IMR-90 (cell line): ENCODE measurements around the gene C1orf105. TPM values are rescaled to one million over a fixed set of nuclear protein-coding genes. Genes with fewer than 3 reads are reported as not detected.

Source experiments
- ATAC-seq: fragments of 200-7000 bp; cut with Tn5 transposase; 2 replicates; pipeline ENCODE4 v1.9.1; 2020; ENCODE audit warnings: low read depth, mild to moderate bottlenecking, moderate library complexity
- BruUV-seq: library from RNA; stranded (reverse); fragments of 400-500 nt; replicated peaks from 2 replicates; lab custom pipeline; 2021; lab: Mats Ljungman, UMichigan
- CTCF ChIA-PET: fragments of 300-600 bp; formaldehyde crosslinking; extraction: SDS; loops from one replicate; lab custom pipeline; 2021; ENCODE audit warnings: antibody characterized with exemption; lab: Yijun Ruan, JAX
- POLR2A ChIA-PET: fragments of 300-600 bp; sonication (Branson Sonifier 250); formaldehyde crosslinking; loops from one replicate; lab custom pipeline; 2022; ENCODE audit warnings: antibody characterized with exemption; ENCODE audit not compliant: unreplicated experiment; lab: Charles Lee
- DNase-seq: peaks from one replicate; pipeline ENCODE4 v3.0.0; 2013
- H2AFZ ChIP-seq: replicated peaks from 2 replicates; pipeline ENCODE3; 2013; ENCODE audit warnings: low read length, mild to moderate bottlenecking; ENCODE audit not compliant: poor library complexity
- H2AK5ac ChIP-seq: 2 replicates; pipeline ENCODE4 v1.6.1; 2013; ENCODE audit warnings: low read depth, low read length, inconsistent platforms
- H2AK9ac ChIP-seq: replicated peaks from 2 replicates; pipeline ENCODE3; 2013; ENCODE audit warnings: mild to moderate bottlenecking, low read depth, low read length, moderate library complexity; ENCODE audit not compliant: poor library complexity
- H2BK120ac ChIP-seq: 2 replicates; pipeline ENCODE4 v1.6.1; 2013; ENCODE audit warnings: low read depth, low read length, inconsistent platforms
- H2BK15ac ChIP-seq: 3 replicates; pipeline ENCODE4 v1.6.1; 2013; ENCODE audit warnings: low read depth, low read length, inconsistent platforms
- H2BK20ac ChIP-seq: 2 replicates; pipeline ENCODE4 v1.6.1; 2013; ENCODE audit warnings: low read depth, mild to moderate bottlenecking, inconsistent platforms, low read length, moderate library complexity
- H2BK5ac ChIP-seq: 2 replicates; pipeline ENCODE4 v1.6.1; 2013; ENCODE audit warnings: mild to moderate bottlenecking, low read depth, low read length, inconsistent platforms; ENCODE audit not compliant: poor library complexity, severe bottlenecking
- H3K14ac ChIP-seq: replicated peaks from 2 replicates; pipeline ENCODE4 v1.6.1; 2013; ENCODE audit warnings: low read depth, low read length, inconsistent platforms
- H3K18ac ChIP-seq: 2 replicates; pipeline ENCODE4 v1.6.1; 2013; ENCODE audit warnings: low read depth, low read length, control low read depth
- H3K23ac ChIP-seq: 2 replicates; pipeline ENCODE4 v1.6.1; 2013; ENCODE audit warnings: low read depth, low read length, inconsistent platforms
- H3K27ac ChIP-seq: 2 replicates; pipeline ENCODE4 v1.5.1; 2013; ENCODE audit warnings: mild to moderate bottlenecking, control low read depth, low read length; ENCODE audit not compliant: insufficient read depth
- H3K27me3 ChIP-seq: 2 replicates; pipeline ENCODE4 v1.6.1; 2013; ENCODE audit warnings: low read length; ENCODE audit not compliant: control insufficient read depth, insufficient read depth
- H3K36me3 ChIP-seq: 2 replicates; pipeline ENCODE4 v1.6.1; 2013; ENCODE audit warnings: low read length, mixed read lengths; ENCODE audit not compliant: control insufficient read depth, insufficient read depth
- H3K4ac ChIP-seq: 2 replicates; pipeline ENCODE4 v1.6.1; 2013; ENCODE audit warnings: low read depth, low read length, inconsistent platforms
- H3K4me1 ChIP-seq: 2 replicates; pipeline ENCODE4 v1.6.1; 2013; ENCODE audit warnings: low read length, mixed read lengths; ENCODE audit not compliant: control insufficient read depth, insufficient read depth
- H3K4me2 ChIP-seq: 2 replicates; pipeline ENCODE4 v1.6.1; 2013; ENCODE audit warnings: low read depth, mild to moderate bottlenecking, control low read depth, low read length, moderate library complexity
- H3K4me3 ChIP-seq: 2 replicates; pipeline ENCODE4 v1.5.1; 2013; ENCODE audit warnings: low read depth, mild to moderate bottlenecking, control low read depth, low read length, moderate library complexity; ENCODE audit not compliant: insufficient read depth
- H3K56ac ChIP-seq: 2 replicates; pipeline ENCODE4 v1.6.1; 2013; ENCODE audit warnings: low read length, inconsistent platforms; ENCODE audit not compliant: insufficient read depth; ENCODE audit errors: extremely low read depth
- H3K79me1 ChIP-seq, 2 experiments: 2 replicates each; pipeline ENCODE4 v1.6.1; 2013; ENCODE audit warnings: low read length in 2 of 2, inconsistent platforms in 1 of 2, low read depth in 1 of 2
- H3K9ac ChIP-seq: 2 replicates; pipeline ENCODE4 v1.6.1; 2013; ENCODE audit warnings: low read depth, low read length, control low read depth
- H3K9me1 ChIP-seq: 2 replicates; pipeline ENCODE4 v1.6.1; 2013; ENCODE audit warnings: low read length, inconsistent platforms; ENCODE audit not compliant: insufficient read depth
- H3K9me3 ChIP-seq: 2 replicates; pipeline ENCODE4 v1.6.1; 2013; ENCODE audit warnings: low read length; ENCODE audit not compliant: control insufficient read depth, insufficient read depth
- H4K20me1 ChIP-seq: 2 replicates; pipeline ENCODE4 v1.6.1; 2013; ENCODE audit warnings: low read length, inconsistent platforms; ENCODE audit not compliant: insufficient read depth
- H4K5ac ChIP-seq: 2 replicates; pipeline ENCODE4 v1.6.1; 2013; ENCODE audit warnings: mild to moderate bottlenecking, low read depth, low read length, control low read depth
- H4K8ac ChIP-seq, 2 experiments: 2 replicates each; pipeline ENCODE4 v1.6.1; 2013; ENCODE audit warnings: low read depth in 2 of 2, low read length in 2 of 2, control low read depth in 1 of 2, inconsistent platforms in 1 of 2
- H4K91ac ChIP-seq: 2 replicates; pipeline ENCODE4 v1.6.1; 2013; ENCODE audit warnings: low read depth, low read length, inconsistent platforms; ENCODE audit not compliant: insufficient read depth
- CEBPB ChIP-seq: IDR thresholded peaks from 2 replicates; pipeline ENCODE4 v1.6.1; 2012; ENCODE audit warnings: low read depth, low read length, improper control_type of control experiment
- CHD1 ChIP-seq: IDR thresholded peaks from 2 replicates; pipeline ENCODE4 v1.6.1; 2012; ENCODE audit warnings: low read depth, low read length, improper control_type of control experiment
- ELK1 ChIP-seq: fragments of 150-350 bp; IDR thresholded peaks from 2 replicates; pipeline ENCODE4 v1.6.1; 2016; ENCODE audit warnings: low read depth, mild to moderate bottlenecking, low read length, moderate library complexity, borderline replicate concordance
- FOS ChIP-seq: fragments of 150-350 bp; IDR thresholded peaks from 2 replicates; pipeline ENCODE4 v1.6.1; 2016; ENCODE audit warnings: low read depth, low read length
- MAFK ChIP-seq: IDR thresholded peaks from 2 replicates; pipeline ENCODE4 v1.6.1; 2012; ENCODE audit warnings: low read depth, low read length, improper control_type of control experiment
- MAZ ChIP-seq: IDR thresholded peaks from 2 replicates; pipeline ENCODE4 v1.6.1; 2012; ENCODE audit warnings: low read depth, mild to moderate bottlenecking, low read length, improper control_type of control experiment, moderate library complexity, borderline replicate concordance
- POLR2A ChIP-seq: IDR thresholded peaks from 2 replicates; pipeline ENCODE4 v1.6.1; 2012; ENCODE audit warnings: mild to moderate bottlenecking, low read depth, low read length
- RAD21 ChIP-seq: IDR thresholded peaks from 2 replicates; pipeline ENCODE4 v1.6.1; 2012; ENCODE audit warnings: low read length, improper control_type of control experiment
- RFX5 ChIP-seq: IDR thresholded peaks from 2 replicates; pipeline ENCODE4 v1.8.0; 2012; ENCODE audit warnings: low read depth, mild to moderate bottlenecking, low read length, moderate library complexity
- SMC3 ChIP-seq: fragments of 150-350 bp; IDR thresholded peaks from 2 replicates; pipeline ENCODE4 v1.6.1; 2016; ENCODE audit warnings: low read depth, mild to moderate bottlenecking, antibody characterized with exemption, low read length, moderate library complexity
- USF2 ChIP-seq: fragments of 150-350 bp; IDR thresholded peaks from 2 replicates; pipeline ENCODE4 v1.6.1; 2017; ENCODE audit warnings: mild to moderate bottlenecking, antibody characterized with exemption, low read length, low read depth
- dilution Hi-C: fragments of 300-500 bp; cut with HindIII; formaldehyde crosslinking; loops from one replicate; pipeline ENCODE4 v1.14.3; 2018; ENCODE audit warnings: low sequenced_read_pairs; ENCODE audit not compliant: unreplicated experiment
- in situ Hi-C: fragments of 300-500 bp; cut with MboI; formaldehyde crosslinking; loops from 3 replicates; pipeline ENCODE4 v1.14.3; 2019; ENCODE audit warnings: low sequenced_read_pairs, inconsistent platforms, mixed read lengths
- intact Hi-C: fragments of 100-400 bp; cut with micrococcal nuclease; formaldehyde crosslinking; loops from 2 replicates; pipeline ENCODE4 v1.10.0; 2022
- polyA plus RNA-seq, 3 experiments: library from polyadenylated mRNA; depleted of rRNA; stranded (reverse); fragments of >200 nt; gene quantifications; 2 replicates each; pipeline ENCODE4 v1.2.3, GENCODE V29; 2012; ENCODE audit warnings: low replicate concordance in 1 of 3
- total RNA-seq: library from RNA; depleted of rRNA; stranded (reverse); fragments of >200 nt; gene quantifications from 2 replicates; pipeline ENCODE4 v1.2.3, GENCODE V29; 2012

Gene C1orf105
- total and polyA plus RNA-seq, 2 of the 4 experiments (the other 2 are of a cell fraction) = not detected

DNA sequence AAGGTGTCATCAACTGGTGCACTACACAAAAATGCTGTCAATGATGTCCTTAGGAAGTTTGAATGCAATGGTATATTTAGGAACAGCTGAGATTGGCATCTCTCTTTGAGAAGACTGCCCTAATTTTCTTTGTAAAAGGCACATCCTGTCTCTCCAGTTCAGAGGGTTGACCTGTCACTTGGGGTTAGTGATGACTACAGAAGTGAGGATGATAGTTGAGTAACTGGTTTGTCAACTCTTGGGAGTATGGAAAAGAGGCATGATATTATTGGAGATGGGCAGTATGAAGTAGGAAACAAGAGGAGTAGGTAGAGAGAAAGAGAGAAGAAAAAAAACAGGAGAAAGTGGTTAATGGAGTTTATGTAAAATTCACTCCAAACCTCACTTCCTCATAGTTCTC is 63.8 kb downstream of the C1orf105 start:
- no peak for ATAC-seq

More for the DNA sequence above, 63.8 kb downstream of the C1orf105 start:
- Histone ChIP-seq H2AFZ (no peak overlapping the region), H3K9me1 (no peaks in the 10 kb centered on the region), H4K91ac (no peak overlapping the region), H2BK120ac (no peak overlapping the region), H2BK20ac (no peak overlapping the region), H3K9ac (no peak overlapping the region), H3K27ac (no peak overlapping the region), H2BK15ac (no peak overlapping the region), H4K20me1 (no peaks in the 10 kb centered on the region), H3K9me3 (no peaks in the 10 kb centered on the region), H4K5ac (no peak overlapping the region), H3K4ac (no peak overlapping the region), H4K8ac (no peak overlapping the region), H2BK5ac (no peak overlapping the region), H3K4me2 (no peak overlapping the region), H2AK5ac (no peak overlapping the region), H3K56ac (no peak overlapping the region), H3K4me1 (no peaks in the 10 kb centered on the region), H3K27me3 (peaks cover 36% of the 10 kb centered on the region), H3K36me3 (no peaks in the 10 kb centered on the region), H3K18ac (no peak overlapping the region), H3K23ac (no peak overlapping the region), H2AK9ac (no peak overlapping the region), H3K4me3 (no peak overlapping the region), H3K79me1 (no peaks in the 10 kb centered on the region), H3K14ac (no peak overlapping the region)
- TF ChIP-seq ELK1 (no peak), MAZ (no peak), SMC3 (no peak), CEBPB (no peak), USF2 (no peak), CHD1 (no peak), RFX5 (no peak), RAD21 (no peak), MAFK (no peak), POLR2A (no peak), FOS (no peak)
- intact Hi-C loops = no loop called here
- ChIA-PET CTCF (no interaction called here), POLR2A (no interaction called here)
- dilution Hi-C loops = no loop called here
- BruUV-seq = no TSS peak
- in situ Hi-C loops = no loop called here
- DNase-seq = no peak
